Left colon (tissue), 2 donors: ENCODE measurements around the gene TTC22. TPM values are rescaled to one million over a fixed set of nuclear protein-coding genes. Genes with fewer than 3 reads are reported as not detected.

Experiments used
- ATAC-seq: fragments of 200-7000 bp; cut with Tn5 transposase; one replicate; pipeline ENCODE4 v1.9.1; 2020; ENCODE audit warnings: mild to moderate bottlenecking, moderate library complexity
- DNase-seq, 2 donors: peaks; one replicate each; pipeline ENCODE4 v3.0.0-alpha.2; 2020
- intact Hi-C, 2 donors: fragments of 100-400 bp; cut with DNase I in 1 of 2; cut with micrococcal nuclease in 1 of 2; formaldehyde crosslinking; loops; one replicate each; pipeline versions ENCODE4 v1.11.2 to v1.14.0; 2022; cut with DNase I, micrococcal nuclease
- total RNA-seq, 2 donors: library from RNA; stranded (reverse); fragmentation: NEBNext Ultra II Directional; extraction: Animal tissue kit (Norgen Biotek cat#: 25700); gene quantifications; one replicate each; pipeline ENCODE4 v1.2.1, GENCODE V29; 2021
- donor health status: DM: no; HTN: no; CAD: no.
- donor health status: DM: yes; HTN: yes; CAD: no.

The TTC22 gene
- total RNA-seq, 2 donors from 2014 or later = 88.7 to 94.5 TPM

DNA sequence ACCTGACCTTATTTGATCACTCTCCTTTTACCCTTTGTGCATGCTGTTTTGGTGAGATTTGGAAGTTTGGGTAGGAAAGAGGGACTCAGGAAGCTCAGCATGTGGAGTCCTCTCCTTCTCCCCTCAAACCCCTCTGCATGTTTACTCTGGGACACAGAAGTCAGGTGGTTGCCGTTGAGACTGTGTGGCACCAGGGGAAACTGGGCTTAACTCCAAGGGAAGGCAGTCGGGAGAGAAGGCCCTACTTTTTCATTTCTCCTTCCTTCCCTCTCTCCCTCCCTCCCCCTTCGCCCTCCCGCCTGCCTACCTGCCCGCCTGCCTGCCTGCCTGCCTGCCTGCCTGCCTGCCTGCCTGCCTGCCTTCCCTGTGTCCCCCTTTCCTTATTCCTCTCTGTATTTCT lies 34.8 kb upstream of the TTC22 start:
- no peak for DNase-seq
- peak; percentile 7 for ATAC-seq
- intact Hi-C loops = no loop called here

DNA sequence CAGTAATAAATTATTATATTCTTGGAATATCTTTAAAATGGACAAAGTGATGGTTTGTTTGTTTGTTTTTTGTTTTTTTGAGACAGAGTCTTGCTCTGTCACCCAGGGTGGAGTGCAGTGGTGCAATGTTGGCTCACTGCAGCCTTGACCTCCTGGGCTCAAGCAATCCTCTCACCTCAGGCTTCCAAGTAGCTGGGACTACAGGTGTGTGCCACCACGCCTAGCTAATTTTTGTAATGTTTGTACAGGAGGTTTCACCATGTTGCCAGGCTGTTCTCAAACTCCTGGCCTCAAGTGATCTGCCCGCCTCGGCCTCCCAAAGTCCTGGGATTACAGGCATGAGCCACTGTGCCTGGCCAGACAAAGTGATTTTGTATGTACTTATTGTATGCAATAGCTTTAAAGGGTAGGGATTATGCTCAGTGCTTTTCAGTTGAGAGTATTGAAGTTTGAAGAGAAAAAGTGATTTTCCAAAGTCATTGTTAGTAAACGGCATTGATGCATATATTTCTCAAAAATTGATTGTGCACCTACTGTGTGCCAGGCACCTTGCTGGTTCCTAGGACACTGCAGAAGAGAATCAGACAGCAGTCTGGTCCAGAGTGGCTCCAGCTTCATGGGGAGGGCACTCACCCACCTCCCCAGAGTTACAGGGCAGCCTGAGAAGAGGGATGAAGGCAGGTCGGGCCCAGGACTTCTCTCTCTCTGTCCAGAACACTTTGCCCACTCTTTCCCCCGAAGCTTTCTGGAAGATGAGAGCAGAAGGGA lies 34.2 kb upstream of the TTC22 start:
- peak; percentile 51 for ATAC-seq
- DNase-seq = no peak
- intact Hi-C loops = no loop called here

DNA sequence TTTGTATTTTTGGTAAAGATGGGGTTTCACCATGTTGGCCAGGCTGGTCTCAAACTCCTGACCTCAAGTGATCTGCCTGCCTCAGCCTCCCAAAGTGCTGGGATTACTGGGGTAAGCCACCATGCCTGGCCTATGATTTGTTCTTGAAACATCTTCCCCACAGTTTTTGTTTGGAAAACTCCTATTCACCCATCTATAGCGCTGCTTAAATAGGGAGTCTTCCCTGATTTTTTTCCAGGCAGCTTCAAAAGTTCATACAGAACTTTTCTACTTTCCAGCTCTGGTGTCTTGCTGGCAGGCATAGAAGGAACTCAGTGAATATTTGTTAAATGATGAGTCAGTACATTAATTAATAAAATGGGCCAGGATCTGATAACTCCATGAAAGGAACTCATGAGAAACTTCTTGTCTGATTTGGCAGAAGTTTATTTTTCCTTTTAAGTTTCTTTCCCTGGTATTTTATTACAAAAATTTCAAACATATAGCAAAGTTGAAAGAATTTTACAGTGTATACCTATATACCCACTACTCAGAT lies 33.0 kb upstream of the TTC22 start:
- intact Hi-C loops = no loop called here
- no peak for DNase-seq
- ATAC-seq = no peak

DNA sequence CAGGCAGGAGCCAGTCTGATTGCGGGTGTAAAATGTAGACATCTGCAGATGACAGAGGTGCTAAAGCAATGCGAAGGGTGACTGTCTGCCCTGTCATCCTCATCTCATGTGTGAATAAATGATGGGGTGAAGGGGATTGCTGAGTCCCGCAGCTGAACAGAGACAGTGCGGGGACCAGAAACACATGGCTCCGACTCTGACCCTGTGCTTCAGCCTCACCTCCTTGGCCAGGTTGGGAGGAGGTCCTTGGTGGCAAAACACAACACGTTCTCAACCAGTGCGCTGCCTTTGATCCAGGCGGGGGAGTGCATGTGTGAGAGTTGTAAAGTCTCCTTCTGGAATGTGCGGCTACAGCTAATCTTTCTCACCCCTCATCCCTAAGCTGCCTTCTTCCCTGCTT lies 32.0 kb upstream of the TTC22 start:
- DNase-seq (no peak), ATAC-seq (no peak)
- intact Hi-C loops = no loop called here

DNA sequence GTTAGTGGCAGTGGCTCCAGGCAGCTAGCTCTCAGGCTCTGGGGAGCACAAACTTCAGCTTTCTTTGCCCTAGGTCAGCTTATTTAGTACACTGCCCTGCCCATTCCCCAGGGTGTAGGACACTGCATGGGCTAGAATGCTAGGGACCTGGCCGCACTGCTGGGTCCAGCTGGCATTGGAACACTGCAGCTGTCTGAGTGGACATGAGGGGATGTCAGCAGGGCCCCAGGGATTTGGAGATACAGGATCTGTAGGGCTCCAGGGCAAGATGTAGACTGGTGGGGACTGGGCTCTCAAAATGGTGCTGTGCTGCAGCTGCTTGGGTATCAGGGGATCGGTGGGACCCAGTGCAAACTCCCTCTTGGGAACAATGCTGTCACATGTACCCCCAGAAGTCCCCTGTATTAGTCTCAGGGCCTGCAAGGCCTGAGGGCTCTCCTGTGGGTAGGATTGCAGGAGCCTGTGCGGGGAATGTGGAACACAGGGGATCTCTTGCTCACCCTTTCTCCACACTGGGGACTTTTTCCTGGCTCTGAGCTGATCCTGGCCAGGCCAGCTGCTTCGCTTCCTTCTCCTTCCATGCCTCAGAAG lies 25.2 kb upstream of the TTC22 start:
- no peak for DNase-seq
- no peak for ATAC-seq
- intact Hi-C loops = no loop called here

DNA sequence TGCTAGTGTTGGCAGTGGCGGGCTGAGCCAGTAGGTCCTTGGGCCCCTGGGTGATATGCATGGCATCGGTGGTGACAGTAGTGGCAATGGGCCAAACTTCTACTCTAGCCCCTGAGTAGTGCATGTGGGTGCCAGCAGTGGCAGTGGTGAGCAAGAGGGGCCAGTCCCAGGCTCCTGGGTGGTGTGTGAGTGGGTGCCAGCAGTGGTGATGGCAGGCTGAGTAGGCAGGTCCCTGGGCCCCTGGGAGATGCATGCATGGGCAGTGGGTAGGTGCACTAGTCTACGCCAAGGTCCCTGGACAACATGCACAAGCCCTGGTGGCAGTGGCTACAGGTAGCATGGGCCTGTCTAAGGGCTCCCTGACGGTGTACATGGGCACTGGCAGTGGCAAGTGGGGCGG lies 24.6 kb upstream of the TTC22 start:
- no peak for DNase-seq
- ATAC-seq = no peak
- intact Hi-C loops = no loop called here

DNA sequence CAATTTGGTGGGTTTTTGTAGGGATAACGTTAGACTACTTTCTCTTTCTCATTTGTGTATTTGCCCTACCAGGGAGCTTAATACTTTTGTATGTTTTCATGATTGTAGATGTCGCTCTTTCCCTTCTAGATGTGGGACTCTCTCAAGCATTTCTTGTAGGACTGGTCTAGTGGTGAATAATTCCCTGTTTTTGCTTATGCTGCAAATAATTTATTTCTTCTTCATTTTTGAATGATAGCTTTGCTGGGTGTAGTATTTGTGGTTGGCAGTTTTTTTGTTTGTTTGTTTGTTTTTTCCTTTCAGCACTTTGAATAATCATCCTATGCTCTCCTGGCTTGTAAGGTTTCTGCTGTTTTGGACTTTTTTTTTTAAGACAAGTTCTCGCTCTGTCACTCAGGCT lies 22.5 kb upstream of the TTC22 start:
- DNase-seq (no peak), ATAC-seq (no peak)
- intact Hi-C loops = no loop called here

DNA sequence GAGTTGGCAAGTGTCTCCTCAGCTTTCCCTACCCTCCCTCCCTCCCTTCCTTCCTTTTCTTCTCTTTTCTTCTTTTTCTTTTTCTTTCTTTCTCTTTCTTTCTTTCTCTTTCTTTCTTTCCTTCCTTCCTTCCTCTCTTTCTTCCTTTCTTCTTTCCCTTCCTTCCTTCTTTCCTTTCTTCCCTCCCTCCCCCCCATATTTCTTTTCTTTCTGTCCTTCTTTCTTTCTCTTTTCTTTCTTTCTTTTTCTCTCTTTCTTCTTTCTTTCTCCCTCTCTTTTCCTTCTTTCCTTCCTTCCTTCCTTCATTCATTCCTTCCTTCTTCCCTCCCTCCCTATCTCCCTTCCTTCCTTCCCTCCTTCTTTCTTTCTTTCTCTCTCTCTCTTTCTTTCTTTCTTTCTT lies 18.6 kb upstream of the TTC22 start:
- intact Hi-C loops = loop anchor here in 1 of 2 donors (10.0 kb wide), 1 partner anchor 315 kb away; no protein-coding TSS in a partner anchor
- DNase-seq (no peak), ATAC-seq (no peak)

DNA sequence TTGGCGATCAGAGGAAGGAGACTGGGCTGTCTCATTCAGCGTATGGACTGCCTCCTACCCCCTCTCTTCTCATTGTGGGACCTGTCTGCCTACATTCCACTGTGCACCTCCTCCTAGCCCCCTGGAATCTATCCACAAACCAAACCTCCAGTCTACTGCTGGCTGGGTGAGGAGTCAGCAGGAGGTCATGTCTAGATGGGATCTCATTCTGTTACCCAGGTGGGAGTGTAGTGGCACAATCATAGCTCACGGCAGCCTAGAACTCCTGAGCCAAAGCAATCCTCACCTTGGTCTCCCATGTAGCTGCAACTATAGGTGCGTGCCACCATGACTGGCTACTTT lies 18.0 kb upstream of the TTC22 start:
- intact Hi-C loops = loop anchor here in 1 of 2 donors (10.0 kb wide), 1 partner anchor 314 kb away; no protein-coding TSS in a partner anchor
- ATAC-seq = no peak
- DNase-seq = no peak

DNA sequence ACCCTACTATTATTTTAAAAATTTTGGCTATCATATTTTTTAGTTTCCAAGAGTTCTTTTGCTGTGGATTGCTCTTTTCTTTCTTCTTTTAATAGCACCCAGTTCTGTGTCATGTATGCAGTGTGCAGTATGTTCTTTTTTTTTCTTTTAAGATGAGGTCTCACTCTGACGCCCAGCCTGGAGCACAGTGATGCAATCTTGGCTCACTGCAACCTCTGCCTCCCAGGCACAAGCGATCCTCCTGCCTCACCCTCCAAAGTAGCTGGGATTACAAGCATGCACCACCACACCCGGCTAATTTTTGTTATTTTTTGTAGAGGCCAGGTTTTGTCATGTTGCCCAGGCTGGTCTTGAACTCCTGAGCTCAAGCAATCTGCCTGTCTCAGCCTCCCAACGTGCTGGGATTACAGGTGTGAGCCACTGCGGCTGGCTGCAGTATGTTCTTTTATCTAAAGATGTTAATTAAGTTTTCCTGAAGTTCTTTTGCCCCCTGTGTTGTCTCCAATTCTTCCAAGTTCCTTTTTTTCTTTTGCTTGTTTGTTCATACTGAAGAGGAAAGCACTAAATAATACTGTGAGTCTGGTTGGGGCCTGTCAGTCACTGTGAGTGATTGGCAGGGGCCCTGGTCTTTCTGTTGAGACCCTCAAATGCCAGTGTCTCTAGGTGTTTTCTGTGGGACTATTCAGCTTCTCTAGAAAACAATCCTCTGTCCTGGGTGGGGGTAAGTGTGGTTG lies 17.5 kb upstream of the TTC22 start:
- DNase-seq (no peak), ATAC-seq (no peak)
- intact Hi-C loops = loop anchor here in 1 of 2 donors (10.0 kb wide), 1 partner anchor 314 kb away; no protein-coding TSS in a partner anchor

DNA sequence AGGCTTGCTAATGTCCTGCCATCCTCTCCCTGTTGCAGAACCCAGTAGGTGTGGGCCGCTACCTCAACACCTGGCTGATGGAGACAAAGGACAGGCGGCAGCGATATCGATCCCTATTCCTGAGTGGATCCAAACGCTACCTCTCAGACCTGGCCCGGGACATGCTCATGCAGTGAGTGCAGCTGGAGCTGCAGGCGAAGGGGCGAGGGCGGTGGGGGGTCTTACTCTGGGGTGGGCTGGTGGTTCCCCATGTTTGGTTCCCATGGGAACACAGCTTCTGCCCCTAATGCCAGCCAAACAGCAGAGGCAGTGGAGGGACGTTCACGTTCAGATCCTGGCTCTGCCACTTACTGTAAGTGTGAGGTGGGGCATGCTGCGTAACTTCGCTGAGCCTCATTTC lies 15.8 kb upstream of the TTC22 start:
- intact Hi-C loops = loop anchor here in 1 of 2 donors (10.0 kb wide), 1 partner anchor 312 kb away; no protein-coding TSS in a partner anchor
- DNase-seq = no peak
- ATAC-seq = no peak

DNA sequence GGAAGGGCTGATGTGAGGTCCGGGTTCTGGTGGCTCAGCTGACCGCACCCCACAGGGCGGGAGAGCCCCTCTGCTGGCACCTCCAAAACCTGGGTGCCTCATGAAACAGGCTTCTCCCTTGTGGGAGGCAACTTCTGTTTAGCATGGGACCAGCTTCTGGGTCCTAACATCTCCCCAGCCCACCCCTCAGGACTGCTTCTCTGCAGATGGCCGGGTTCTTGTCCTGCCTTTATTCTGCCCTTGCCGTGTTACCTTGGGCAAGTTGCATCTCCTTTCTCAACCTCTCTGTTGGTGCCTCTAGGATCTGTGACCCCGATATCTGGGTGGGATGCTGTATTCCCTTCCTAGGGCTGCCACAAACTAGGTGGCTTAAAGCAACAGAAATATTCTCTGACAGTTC lies 15.0 kb upstream of the TTC22 start:
- ATAC-seq (peak; percentile 13), DNase-seq (no peak)
- intact Hi-C loops = loop anchor here in 1 of 2 donors (10.0 kb wide), 1 partner anchor 311 kb away; no protein-coding TSS in a partner anchor

DNA sequence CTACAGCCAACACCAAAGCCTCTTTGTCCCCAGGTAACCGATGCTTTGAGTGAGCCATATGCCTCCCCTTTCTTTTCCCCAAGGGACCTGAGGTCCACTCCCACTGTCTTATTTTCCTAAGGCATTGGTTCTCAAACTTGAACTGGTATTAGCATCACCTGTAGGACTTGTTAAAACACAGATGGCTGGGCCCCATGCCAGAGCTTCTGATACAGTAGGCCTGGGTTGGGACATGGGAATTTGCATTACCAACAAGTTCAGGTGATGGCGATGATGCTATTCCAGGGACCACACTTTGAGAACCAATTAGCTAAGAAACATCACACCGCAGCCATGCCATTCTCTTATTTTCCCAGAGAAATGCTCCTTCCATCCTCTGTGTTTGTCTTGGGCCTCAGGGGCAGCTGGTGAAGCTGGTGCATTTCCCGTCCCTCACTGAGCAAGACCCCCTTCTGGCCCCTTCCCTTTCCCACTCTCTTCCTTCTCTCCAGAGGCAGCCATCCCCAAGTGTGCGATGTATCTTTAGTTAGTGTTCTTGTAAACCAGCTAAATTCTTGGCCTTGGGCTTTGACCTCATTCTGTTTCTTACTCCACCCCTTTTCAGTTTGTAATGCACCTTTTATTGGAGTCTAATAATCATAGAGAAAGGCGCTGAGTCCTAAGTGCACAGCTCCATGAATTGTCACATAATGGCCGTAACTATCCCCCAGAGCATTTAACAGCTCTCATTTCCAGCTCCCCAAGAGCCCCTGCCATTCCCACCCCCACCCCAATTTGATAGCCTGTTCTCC lies 14.2 kb upstream of the TTC22 start:
- DNase-seq (no peak), ATAC-seq (peak; percentile 78)
- intact Hi-C loops = loop anchor here in 1 of 2 donors (10.0 kb wide), 1 partner anchor 310 kb away; no protein-coding TSS in a partner anchor

DNA sequence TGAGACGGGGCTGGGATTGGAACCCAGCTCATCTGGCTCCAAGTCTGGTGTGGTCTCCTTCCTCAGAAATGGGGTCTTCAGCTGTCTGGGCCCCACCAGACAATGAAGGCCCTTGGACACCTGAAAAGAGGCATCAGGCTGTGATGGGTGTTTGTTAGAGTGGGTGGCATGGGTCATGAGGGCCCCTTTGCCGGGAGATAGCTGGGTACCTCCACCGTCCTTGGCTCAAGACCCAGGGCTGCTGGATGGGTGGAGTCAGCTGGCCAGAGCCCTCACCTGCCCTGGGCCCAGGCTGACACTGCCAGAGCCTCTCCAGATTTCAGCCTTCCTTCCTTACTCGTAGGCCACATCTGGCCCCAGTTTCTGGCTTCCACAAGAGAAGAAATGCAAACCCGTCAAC lies 13.4 kb upstream of the TTC22 start:
- ATAC-seq (no peak), DNase-seq (no peak)
- intact Hi-C loops = loop anchor here in 1 of 2 donors (10.0 kb wide), 1 partner anchor 310 kb away; no protein-coding TSS in a partner anchor

DNA sequence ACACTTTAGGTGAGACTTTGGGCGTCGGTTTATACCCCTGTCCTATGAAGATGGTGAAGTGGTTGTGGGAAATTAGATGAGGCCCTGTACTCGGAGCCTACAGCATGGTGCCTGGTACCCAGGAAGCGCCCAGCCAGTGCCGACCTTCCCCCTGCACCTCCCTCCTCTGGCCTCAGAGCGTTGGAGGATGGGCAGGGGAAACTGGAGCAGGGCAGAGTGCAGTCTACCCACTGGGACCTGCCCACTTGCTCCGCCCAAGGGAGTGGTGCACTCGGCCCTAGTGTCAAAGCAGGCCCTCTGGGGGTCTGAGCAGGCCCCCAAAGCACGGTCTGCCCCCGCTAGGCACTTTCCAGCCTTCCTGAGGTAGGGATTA lies 13.0 kb upstream of the TTC22 start:
- intact Hi-C loops = loop anchor here in 1 of 2 donors (10.0 kb wide), 1 partner anchor 309 kb away; no protein-coding TSS in a partner anchor
- peak; percentile 77 to 79 for DNase-seq
- peak; percentile 76 for ATAC-seq

DNA sequence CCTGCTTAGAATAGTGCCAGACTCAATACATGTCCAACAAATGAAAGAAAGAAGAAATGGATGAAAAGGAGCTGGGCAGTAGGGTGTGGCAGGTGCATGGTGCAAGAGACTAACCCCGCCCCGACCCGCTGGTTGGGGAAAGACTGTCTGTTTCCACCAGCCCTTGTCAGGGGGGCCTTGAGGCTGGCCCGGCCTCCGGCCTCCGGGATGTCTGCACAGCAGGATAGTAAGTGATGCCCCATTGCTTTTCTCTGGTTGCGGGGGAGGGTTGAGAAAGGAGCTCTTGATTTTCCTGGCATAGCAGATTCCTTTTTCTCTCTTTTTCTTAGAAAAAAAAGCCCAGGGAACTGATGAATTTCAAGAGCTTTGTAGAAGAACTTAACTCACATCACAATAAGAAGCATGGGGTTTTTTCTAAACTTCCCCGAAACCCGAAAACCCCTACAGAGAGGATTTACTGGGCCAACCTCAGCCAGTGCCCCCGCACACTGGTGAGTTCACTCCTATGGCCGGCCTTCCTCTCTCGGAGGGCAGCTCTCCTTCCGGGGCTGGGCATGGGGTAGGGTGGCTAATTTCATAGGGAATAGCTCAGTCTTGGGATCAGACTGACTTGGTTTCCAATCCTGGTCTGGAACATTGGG lies 12.5 kb upstream of the TTC22 start:
- intact Hi-C loops = loop anchor here in 1 of 2 donors (10.0 kb wide), 1 partner anchor 309 kb away; no protein-coding TSS in a partner anchor
- peak in 1 of 2 donors; percentile 54 for DNase-seq
- peak; percentile 14 for ATAC-seq

DNA sequence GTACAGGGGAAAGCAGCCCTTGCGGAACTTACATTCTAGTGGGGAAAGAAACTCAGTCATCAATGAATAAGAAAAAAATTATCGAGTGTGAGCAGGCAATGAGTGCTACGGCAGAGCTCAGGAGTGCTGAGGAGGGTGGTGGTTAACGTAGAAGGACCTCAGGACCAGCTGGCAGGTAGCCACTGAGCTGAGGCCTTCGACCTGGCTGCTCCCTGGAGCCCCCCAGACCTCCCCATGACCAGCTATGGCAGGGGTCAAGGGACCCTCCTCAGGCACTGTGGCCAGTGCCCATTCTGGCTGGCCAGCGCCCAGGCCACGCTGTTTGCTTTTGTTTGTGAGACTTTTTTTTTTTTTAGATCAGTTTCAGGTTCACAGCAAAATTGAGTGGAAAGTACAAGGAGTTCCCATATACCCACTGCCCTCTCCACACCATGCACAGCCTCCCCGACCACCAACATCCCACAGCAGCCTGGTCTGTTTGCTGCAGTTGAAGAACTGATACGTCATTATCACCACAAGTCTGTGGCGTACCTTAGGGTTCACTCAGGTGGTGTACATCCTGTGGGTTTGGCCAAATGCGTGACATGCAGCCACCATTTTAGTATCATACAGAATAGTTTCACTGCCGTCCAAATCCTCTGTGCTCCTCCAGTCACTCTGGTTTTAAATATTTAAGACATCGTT lies 11.8 kb upstream of the TTC22 start:
- intact Hi-C loops = loop anchor here in 1 of 2 donors (10.0 kb wide), 1 partner anchor 308 kb away; no protein-coding TSS in a partner anchor
- ATAC-seq (no peak), DNase-seq (no peak)
